Mesendoderm (in vitro differentiated cells): ENCODE results near the gene PATZ1.

Source experiments
- DNase-seq: peaks from one replicate; pipeline ENCODE4 v3.0.0; 2013
- H2AK5ac ChIP-seq: 2 replicates; pipeline ENCODE4 v1.6.1; 2013; ENCODE audit warnings: low read length, inconsistent platforms
- H2BK120ac ChIP-seq: 2 replicates; pipeline ENCODE4 v1.6.1; 2013; ENCODE audit warnings: low read depth, mild to moderate bottlenecking, low read length, moderate library complexity, mixed read lengths
- H2BK15ac ChIP-seq: replicated peaks from 2 replicates; pipeline ENCODE4 v1.6.1; 2013; ENCODE audit warnings: low read depth, mild to moderate bottlenecking, moderate library complexity
- H2BK5ac ChIP-seq: 2 replicates; pipeline ENCODE4 v1.6.1; 2013; ENCODE audit warnings: low read length, inconsistent platforms
- H3K18ac ChIP-seq: 2 replicates; pipeline ENCODE4 v1.6.1; 2013; ENCODE audit warnings: mild to moderate bottlenecking, low read length, mixed read lengths
- H3K23ac ChIP-seq: one replicate; pipeline ENCODE4 v1.6.1; 2013; ENCODE audit warnings: low read length
- H3K27ac ChIP-seq: 2 replicates; pipeline ENCODE4 v1.5.1; 2013; ENCODE audit warnings: low read depth, mild to moderate bottlenecking, inconsistent platforms, low read length, moderate library complexity
- H3K27me3 ChIP-seq: 2 replicates; pipeline ENCODE4 v1.6.1; 2013; ENCODE audit warnings: low read length, control low read depth, mild to moderate bottlenecking, inconsistent platforms; ENCODE audit not compliant: insufficient read depth, poor library complexity
- H3K36me3 ChIP-seq: 2 replicates; pipeline ENCODE4 v1.6.1; 2013; ENCODE audit warnings: low read length, inconsistent platforms; ENCODE audit not compliant: control insufficient read depth, insufficient read depth
- H3K4ac ChIP-seq: one replicate; pipeline ENCODE4 v1.6.1; 2013; ENCODE audit warnings: low read depth, mild to moderate bottlenecking, low read length, moderate library complexity
- H3K4me1 ChIP-seq: 2 replicates; pipeline ENCODE4 v1.6.1; 2013; ENCODE audit warnings: low read depth, low read length, inconsistent platforms; ENCODE audit not compliant: control insufficient read depth
- H3K4me2 ChIP-seq: 2 replicates; pipeline ENCODE4 v1.6.1; 2013; ENCODE audit warnings: low read length
- H3K4me3 ChIP-seq: 2 replicates; pipeline ENCODE4 v1.5.1; 2013; ENCODE audit warnings: mild to moderate bottlenecking, low read length
- H3K56ac ChIP-seq: one replicate; pipeline ENCODE4 v1.6.1; 2013; ENCODE audit warnings: low read length
- H3K79me1 ChIP-seq: 2 replicates; pipeline ENCODE4 v1.6.1; 2013; ENCODE audit warnings: low read length, inconsistent platforms
- H3K79me2 ChIP-seq: 2 replicates; pipeline ENCODE4 v1.6.1; 2013; ENCODE audit warnings: mild to moderate bottlenecking, low read length; ENCODE audit not compliant: control insufficient read depth, insufficient read depth
- H3K9ac ChIP-seq: 2 replicates; pipeline ENCODE4 v1.6.1; 2013; ENCODE audit warnings: low read length, inconsistent platforms
- H4K5ac ChIP-seq: one replicate; pipeline ENCODE4 v1.6.1; 2013; ENCODE audit warnings: low read length
- H4K8ac ChIP-seq: one replicate; pipeline ENCODE4 v1.6.1; 2013; ENCODE audit warnings: low read depth, mild to moderate bottlenecking, control low read depth, low read length, moderate library complexity
- WGBS: extraction: QIAGEN DNeasy Blood & Tissue Kit; methylation state at CpG from one replicate; pipeline ENCODE4 v1.1.7; 2013; ENCODE audit warnings: low lambda C conversion rate, missing lambda C conversion rate; ENCODE audit not compliant: insufficient coverage; ENCODE audit errors: extremely low coverage; 5-methylcytosine and 5-hydroxymethylcytosine counted together

Gene PATZ1

DNA sequence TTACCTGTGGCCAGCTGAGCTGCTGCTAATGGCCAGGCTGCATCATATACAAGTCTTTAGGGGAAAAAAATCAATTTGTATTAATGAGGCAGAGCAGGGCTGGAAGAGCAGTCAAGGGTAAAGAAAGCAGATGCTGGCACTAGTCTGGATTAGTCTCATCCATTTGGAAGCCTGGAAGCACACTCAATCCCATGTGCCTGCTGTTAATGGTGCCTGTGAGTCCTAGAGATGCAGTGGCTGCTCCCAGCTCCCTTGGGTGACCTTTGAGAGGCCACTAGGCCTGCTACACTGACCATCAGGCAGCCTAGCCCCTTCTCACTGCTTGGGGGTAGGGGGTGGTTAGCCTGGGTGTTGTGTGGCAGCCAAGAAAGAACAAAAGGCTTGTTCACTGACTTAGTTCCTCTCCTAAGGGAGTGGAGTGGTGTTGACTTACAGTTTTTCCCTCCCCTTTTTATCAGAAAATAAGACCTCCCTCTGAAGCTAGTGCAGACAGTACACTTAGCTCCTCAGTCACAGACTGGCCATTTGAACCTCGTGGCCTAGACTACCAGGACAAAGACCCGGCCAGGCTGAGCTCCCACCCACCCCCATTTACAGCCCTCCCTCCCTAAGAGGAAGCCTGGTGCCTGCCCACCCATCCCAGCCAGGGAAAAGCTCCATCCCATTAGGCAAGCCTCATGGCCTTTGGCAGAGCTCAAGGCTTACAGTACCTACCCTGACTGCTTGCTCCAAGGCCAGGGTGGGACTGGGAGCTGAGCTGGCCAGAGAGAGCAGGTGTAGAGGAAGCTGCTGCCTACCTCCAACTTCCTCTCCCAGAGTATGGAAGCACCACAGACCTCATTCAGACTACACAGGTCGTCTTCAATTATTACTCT is 61.6 kb downstream of the PATZ1 start:
- no peaks in the 10 kb centered on the region for H3K27me3 ChIP-seq
- H4K5ac ChIP-seq, result no peak overlapping the region
- no peak overlapping the region for H3K27ac ChIP-seq
- no peaks in the 10 kb centered on the region for H3K79me1 ChIP-seq
- H2BK5ac ChIP-seq, result no peak overlapping the region
- no peak overlapping the region for H2AK5ac ChIP-seq
- WGBS, result no CpG with 5 or more reads among the region's 3 CpGs
- H3K36me3 ChIP-seq, result no peaks in the 10 kb centered on the region
- DNase-seq, result no peak
- no peak overlapping the region for H3K23ac ChIP-seq
- no peak overlapping the region for H2BK15ac ChIP-seq
- H3K79me2 ChIP-seq, result no peaks in the 10 kb centered on the region
- no peak overlapping the region for H3K4ac ChIP-seq
- H3K4me3 ChIP-seq, result no peak overlapping the region
- H3K56ac ChIP-seq, result peak overlapping the region; percentile 37
- H3K4me2 ChIP-seq, result no peak overlapping the region
- no peak overlapping the region for H3K9ac ChIP-seq
- no peak overlapping the region for H2BK120ac ChIP-seq
- H3K4me1 ChIP-seq, result no peaks in the 10 kb centered on the region
- no peak overlapping the region for H4K8ac ChIP-seq
- H3K18ac ChIP-seq, result no peak overlapping the region

DNA sequence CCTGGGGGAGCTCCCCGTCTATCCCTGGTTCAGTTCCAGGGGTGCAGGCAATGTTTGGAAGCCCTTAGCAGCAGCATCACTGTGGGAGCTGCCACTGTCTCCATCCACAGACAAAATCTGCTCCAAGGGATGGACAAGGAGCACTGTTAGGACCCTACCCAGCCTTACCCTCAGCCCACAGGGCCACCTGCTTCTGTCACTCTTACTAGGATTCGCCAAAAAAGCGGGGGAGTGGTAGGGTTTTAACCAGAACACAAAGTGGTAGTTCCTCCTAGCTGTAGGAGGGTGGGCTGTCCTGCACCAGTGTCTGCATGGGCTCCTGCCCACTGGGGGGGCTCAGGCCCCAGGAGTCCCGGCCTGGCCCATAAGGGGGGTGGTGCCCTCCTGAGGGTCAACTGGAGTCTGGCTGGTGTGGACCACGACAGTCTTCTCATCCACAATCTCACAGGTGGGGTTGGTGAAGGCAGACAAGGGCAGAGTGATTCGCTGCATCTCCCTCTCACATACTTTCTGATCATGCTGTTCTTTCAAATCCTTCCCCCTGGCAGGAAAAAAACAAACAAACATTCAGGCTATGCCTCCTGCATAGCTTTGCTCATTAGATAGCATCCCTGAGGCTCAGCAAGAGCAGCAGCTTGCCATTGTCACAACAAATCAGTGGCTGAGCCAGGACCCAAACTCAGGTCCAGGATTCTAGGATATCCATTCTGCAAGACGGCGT is 63.2 kb downstream of the PATZ1 start:
- Histone ChIP-seq H3K27ac (no peak overlapping the region), H3K4me2 (no peak overlapping the region), H3K4me3 (no peak overlapping the region), H3K9ac (no peak overlapping the region), H3K79me1 (no peaks in the 10 kb centered on the region), H3K36me3 (no peaks in the 10 kb centered on the region), H2BK120ac (no peak overlapping the region), H2BK5ac (no peak overlapping the region), H2BK15ac (no peak overlapping the region), H3K23ac (no peak overlapping the region), H3K56ac (no peak overlapping the region), H3K79me2 (no peaks in the 10 kb centered on the region), H4K8ac (no peak overlapping the region), H3K4me1 (no peaks in the 10 kb centered on the region), H3K4ac (no peak overlapping the region), H2AK5ac (no peak overlapping the region), H3K27me3 (no peaks in the 10 kb centered on the region), H4K5ac (no peak overlapping the region), H3K18ac (no peak overlapping the region)
- no CpG with 5 or more reads among the region's 8 CpGs for WGBS
- no peak for DNase-seq

DNA sequence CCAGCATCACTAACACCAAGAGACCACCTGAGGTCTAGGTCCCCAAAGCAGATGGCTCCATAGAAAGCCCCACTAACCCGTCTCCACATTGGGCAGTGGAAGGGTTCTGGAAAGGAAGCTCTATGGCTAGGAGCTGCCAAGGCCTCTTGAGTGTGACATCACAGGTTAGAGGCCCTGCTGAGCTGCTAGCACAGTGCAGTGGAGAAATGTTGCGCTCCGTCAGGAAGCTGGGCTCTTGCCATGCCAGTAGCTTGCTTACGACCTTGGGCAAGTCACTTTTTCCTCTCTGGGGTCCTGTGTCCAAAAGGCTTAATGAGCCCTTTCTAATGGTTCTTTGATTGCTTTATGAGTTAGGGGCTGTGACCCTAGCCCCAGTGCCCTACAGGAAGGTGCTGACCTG is 64.4 kb downstream of the PATZ1 start:
- Histone ChIP-seq H3K56ac (no peak overlapping the region), H3K79me2 (no peaks in the 10 kb centered on the region), H3K4me2 (no peak overlapping the region), H2BK15ac (no peak overlapping the region), H3K23ac (no peak overlapping the region), H3K27me3 (no peaks in the 10 kb centered on the region), H2BK120ac (no peak overlapping the region), H3K18ac (no peak overlapping the region), H3K36me3 (no peaks in the 10 kb centered on the region), H3K9ac (no peak overlapping the region), H3K4ac (no peak overlapping the region), H2BK5ac (no peak overlapping the region), H3K4me1 (no peaks in the 10 kb centered on the region), H3K4me3 (no peak overlapping the region), H4K8ac (no peak overlapping the region), H4K5ac (no peak overlapping the region), H2AK5ac (no peak overlapping the region), H3K79me1 (no peaks in the 10 kb centered on the region), H3K27ac (no peak overlapping the region)
- DNase-seq, result no peak
- WGBS, result no CpG with 5 or more reads among the region's 4 CpGs

DNA sequence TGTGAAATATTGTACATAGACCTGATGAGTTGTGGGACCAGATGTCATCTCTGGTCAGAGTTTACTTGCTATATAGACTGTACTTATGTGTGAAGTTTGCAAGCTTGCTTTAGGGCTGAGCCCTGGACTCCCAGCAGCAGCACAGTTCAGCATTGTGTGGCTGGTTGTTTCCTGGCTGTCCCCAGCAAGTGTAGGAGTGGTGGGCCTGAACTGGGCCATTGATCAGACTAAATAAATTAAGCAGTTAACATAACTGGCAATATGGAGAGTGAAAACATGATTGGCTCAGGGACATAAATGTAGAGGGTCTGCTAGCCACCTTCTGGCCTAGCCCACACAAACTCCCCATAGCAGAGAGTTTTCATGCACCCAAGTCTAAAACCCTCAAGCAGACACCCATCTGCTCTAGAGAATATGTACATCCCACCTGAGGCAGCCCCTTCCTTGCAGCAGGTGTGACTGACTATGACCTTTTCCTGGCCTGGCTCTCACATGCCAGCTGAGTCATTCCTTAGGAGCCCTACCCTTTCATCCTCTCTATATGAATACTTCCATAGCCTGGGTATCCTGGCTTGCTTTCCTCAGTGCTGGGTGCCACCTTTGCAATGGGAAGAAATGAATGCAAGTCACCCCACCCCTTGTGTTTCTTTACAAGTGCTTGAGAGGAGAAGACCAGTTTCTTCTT is 66.2 kb downstream of the PATZ1 start:
- H3K36me3 ChIP-seq, result peaks cover under 1% of the 10 kb centered on the region
- DNase-seq, result no peak
- H3K4ac ChIP-seq, result no peak overlapping the region
- no peak overlapping the region for H4K8ac ChIP-seq
- H2AK5ac ChIP-seq, result no peak overlapping the region
- no peak overlapping the region for H3K4me2 ChIP-seq
- no peaks in the 10 kb centered on the region for H3K27me3 ChIP-seq
- no peak overlapping the region for H2BK120ac ChIP-seq
- no peaks in the 10 kb centered on the region for H3K4me1 ChIP-seq
- no peak overlapping the region for H3K4me3 ChIP-seq
- H3K56ac ChIP-seq, result no peak overlapping the region
- no peak overlapping the region for H2BK5ac ChIP-seq
- no peak overlapping the region for H3K18ac ChIP-seq
- no peaks in the 10 kb centered on the region for H3K79me2 ChIP-seq
- no peak overlapping the region for H2BK15ac ChIP-seq
- no peaks in the 10 kb centered on the region for H3K79me1 ChIP-seq
- no peak overlapping the region for H3K27ac ChIP-seq
- no peak overlapping the region for H4K5ac ChIP-seq
- H3K9ac ChIP-seq, result no peak overlapping the region
- no peak overlapping the region for H3K23ac ChIP-seq

DNA sequence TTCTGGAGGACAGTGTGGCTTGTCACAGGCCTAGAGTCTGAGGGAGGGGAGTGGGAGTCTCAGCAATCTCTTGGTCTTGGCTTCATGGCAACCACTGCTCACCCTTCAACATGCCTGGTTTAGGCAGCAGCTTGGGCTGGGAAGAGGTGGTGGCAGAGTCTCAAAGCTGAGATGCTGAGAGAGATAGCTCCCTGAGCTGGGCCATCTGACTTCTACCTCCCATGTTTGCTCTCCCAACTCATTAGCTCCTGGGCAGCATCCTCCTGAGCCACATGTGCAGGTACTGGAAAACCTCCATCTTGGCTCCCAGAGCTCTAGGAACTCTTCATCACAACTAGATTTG is 66.8 kb downstream of the PATZ1 start:
- no peaks in the 10 kb centered on the region for H3K79me2 ChIP-seq
- H3K4ac ChIP-seq, result no peak overlapping the region
- no peak overlapping the region for H3K9ac ChIP-seq
- H2BK120ac ChIP-seq, result no peak overlapping the region
- no peak overlapping the region for H3K4me3 ChIP-seq
- no peaks in the 10 kb centered on the region for H3K27me3 ChIP-seq
- H3K27ac ChIP-seq, result no peak overlapping the region
- no peak overlapping the region for H4K8ac ChIP-seq
- DNase-seq, result no peak
- no peak overlapping the region for H3K4me2 ChIP-seq
- no peaks in the 10 kb centered on the region for H3K79me1 ChIP-seq
- H2BK5ac ChIP-seq, result no peak overlapping the region
- no peak overlapping the region for H2BK15ac ChIP-seq
- H3K56ac ChIP-seq, result no peak overlapping the region
- H3K36me3 ChIP-seq, result peaks cover 2% of the 10 kb centered on the region
- H2AK5ac ChIP-seq, result no peak overlapping the region
- no peaks in the 10 kb centered on the region for H3K4me1 ChIP-seq
- H3K18ac ChIP-seq, result no peak overlapping the region
- no peak overlapping the region for H4K5ac ChIP-seq
- no peak overlapping the region for H3K23ac ChIP-seq
